SK-N-SH (cell line): ENCODE results near the gene TJP1. TPM values are rescaled to one million over a fixed set of nuclear protein-coding genes. Genes with fewer than 3 reads are reported as not detected.

Experiments used
- CTCF ChIA-PET: fragments of 300-600, 350-600 bp; formaldehyde crosslinking; extraction: SDS; loops from one replicate; lab custom pipeline; 2021; lab: Yijun Ruan, JAX
- POLR2A ChIA-PET: fragments of 350-600 bp; sonication (Branson Sonifier 250); formaldehyde crosslinking; extraction: SDS; loops from one replicate; lab custom pipeline; 2020; ENCODE audit warnings: antibody characterized with exemption, inconsistent platforms; lab: Yijun Ruan, JAX
- DNase-seq: peaks from one replicate; pipeline ENCODE4 v3.0.0; 2012
- H2AFZ ChIP-seq: fragments of 200-600 bp; sonication (generic); 2 replicates; pipeline ENCODE4 v1.8.1; 2016; ENCODE audit warnings: antibody characterized with exemption, mild to moderate bottlenecking, low read depth
- H3F3A ChIP-seq: fragments of 200-600 bp; sonication (generic); replicated peaks from 2 replicates; pipeline ENCODE3; 2016; ENCODE audit warnings: antibody characterized with exemption, mild to moderate bottlenecking; ENCODE audit not compliant: insufficient read depth
- H3K27ac ChIP-seq, 2 experiments: fragments of 200-500 bp in 1 of 2; fragments of 200-600 bp in 1 of 2; sonication (Bioruptor generic) in 1 of 2; sonication (generic), shearing (Covaris generic) in 1 of 2; 2 replicates each; pipeline versions ENCODE4 v1.5.1 to v1.6.1; 2014 to 2016; ENCODE audit warnings: low read depth in 2 of 2, inconsistent platforms in 1 of 2, low read length in 1 of 2, mild to moderate bottlenecking in 1 of 2, mixed read lengths in 1 of 2
- H3K27me3 ChIP-seq: fragments of 200-600 bp; sonication (generic), shearing (Covaris generic); 2 replicates; pipeline ENCODE4 v1.6.1; 2016; ENCODE audit warnings: mixed run types; ENCODE audit not compliant: insufficient read depth
- H3K36me3 ChIP-seq, 2 experiments: fragments of 200-500 bp in 1 of 2; fragments of 200-600 bp in 1 of 2; sonication (Bioruptor generic) in 1 of 2; sonication (generic) in 1 of 2; replicated peaks in 1 of 2; 2 replicates each; pipeline versions ENCODE3 to v1.5.1; 2014 to 2016; ENCODE audit warnings: low read length in 1 of 2, mild to moderate bottlenecking in 1 of 2; ENCODE audit not compliant: insufficient read depth in 2 of 2, control insufficient read depth in 1 of 2
- H3K4me1 ChIP-seq, 2 experiments: fragments of 200-500 bp in 1 of 2; fragments of 200-600 bp in 1 of 2; sonication (Bioruptor generic) in 1 of 2; sonication (generic), shearing (Covaris generic) in 1 of 2; 2 replicates each; pipeline versions ENCODE4 v1.5.1 to v1.6.1; 2014 to 2016; ENCODE audit warnings: low read depth in 1 of 2, low read length in 1 of 2, mixed run types in 1 of 2; ENCODE audit not compliant: insufficient read depth in 2 of 2, control insufficient read depth in 1 of 2
- H3K4me2 ChIP-seq: fragments of 200-600 bp; sonication (generic), shearing (Covaris generic); 2 replicates; pipeline ENCODE4 v1.6.1; 2017; ENCODE audit warnings: mixed run types
- H3K4me3 ChIP-seq, 2 experiments: fragments of 200-500 bp in 1 of 2; fragments of 200-600 bp in 1 of 2; sonication (Bioruptor generic) in 1 of 2; sonication (generic), shearing (Covaris generic) in 1 of 2; 2 replicates each; pipeline versions ENCODE4 v1.5.1 to v1.8.1; 2014 to 2016; ENCODE audit warnings: low read depth in 2 of 2, inconsistent platforms in 1 of 2, low read length in 1 of 2, mild to moderate bottlenecking in 1 of 2, mixed read lengths in 1 of 2, moderate library complexity in 1 of 2
- H3K79me2 ChIP-seq: fragments of 200-600 bp; sonication (generic); 2 replicates; pipeline ENCODE4 v1.8.1; 2017; ENCODE audit warnings: mild to moderate bottlenecking; ENCODE audit not compliant: insufficient read depth
- H3K9ac ChIP-seq: fragments of 200-600 bp; sonication (generic); 2 replicates; pipeline ENCODE4 v1.6.1; 2017; ENCODE audit warnings: mixed run types
- H3K9me2 ChIP-seq: fragments of 200-600 bp; sonication (generic); 2 replicates; pipeline ENCODE4 v1.6.1; 2017; ENCODE audit warnings: mixed run types
- H3K9me3 ChIP-seq: fragments of 200-600 bp; sonication (generic); 2 replicates; pipeline ENCODE4 v1.6.1; 2017; ENCODE audit warnings: mixed run types, mild to moderate bottlenecking, moderate library complexity
- H4K20me1 ChIP-seq: fragments of 200-600 bp; sonication (generic); 2 replicates; pipeline ENCODE4 v1.6.1; 2017; ENCODE audit warnings: mild to moderate bottlenecking, mixed run types; ENCODE audit not compliant: insufficient read depth
- EZH2phosphoT487 ChIP-seq: fragments of 200-600 bp; sonication (generic); IDR thresholded peaks from 2 replicates; pipeline ENCODE4 v1.6.1; 2017; ENCODE audit warnings: low read depth, mixed run types, mild to moderate bottlenecking, antibody characterized with exemption, moderate library complexity, borderline replicate concordance
- FOSL2 ChIP-seq: IDR thresholded peaks from 2 replicates; pipeline ENCODE4 v1.4.0; 2012; ENCODE audit warnings: low read depth, mild to moderate bottlenecking, moderate library complexity, borderline replicate concordance
- FOXJ3 ChIP-seq: sonication (generic); formaldehyde crosslinking; IDR thresholded peaks from 2 replicates; pipeline ENCODE4 v1.5.1; 2020; ENCODE audit warnings: mild to moderate bottlenecking, missing genetic modification reagents
- GABPA ChIP-seq: IDR thresholded peaks from 2 replicates; pipeline ENCODE4 v1.4.0; 2012; ENCODE audit warnings: low read depth, mild to moderate bottlenecking
- MEF2A ChIP-seq: IDR thresholded peaks from 2 replicates; pipeline ENCODE4 v1.4.0; 2012; ENCODE audit warnings: low read depth, borderline replicate concordance
- NRF1 ChIP-seq: IDR thresholded peaks from 2 replicates; pipeline ENCODE4 v1.6.1; 2012; ENCODE audit warnings: low read depth, mild to moderate bottlenecking, low read length
- POLR2AphosphoS5 ChIP-seq: IDR thresholded peaks from 2 replicates; pipeline ENCODE4 v1.6.1; 2012; ENCODE audit warnings: low read depth, low read length
- RXRA ChIP-seq: IDR thresholded peaks from 2 replicates; pipeline ENCODE4 v1.4.0; 2012; ENCODE audit warnings: low read depth, mild to moderate bottlenecking, borderline replicate concordance
- SIN3A ChIP-seq: IDR thresholded peaks from 2 replicates; pipeline ENCODE4 v1.6.1; 2012; ENCODE audit warnings: low read depth, mild to moderate bottlenecking, low read length, moderate library complexity, borderline replicate concordance
- SMC3 ChIP-seq: IDR thresholded peaks from 2 replicates; pipeline ENCODE4 v1.6.1; 2012; ENCODE audit warnings: low read depth, low read length, improper control_type of control experiment
- TCF12 ChIP-seq: IDR thresholded peaks from 2 replicates; pipeline ENCODE4 v1.4.0; 2012
- TEAD4 ChIP-seq: IDR thresholded peaks from 2 replicates; pipeline ENCODE4 v1.4.0; 2012; ENCODE audit warnings: mild to moderate bottlenecking, borderline replicate concordance; ENCODE audit not compliant: insufficient read depth
- WGBS: methylation state at CpG from one replicate; pipeline ENCODE4 v1.1.6; 2017; ENCODE audit warnings: low lambda C conversion rate; 5-methylcytosine and 5-hydroxymethylcytosine counted together
- polyA plus RNA-seq, 3 experiments: library from polyadenylated mRNA; depleted of rRNA; stranded (reverse); fragments of >200 nt; gene quantifications; 2 replicates each; pipeline ENCODE4 v1.2.3, GENCODE V29; 2012
- TF ChIP-seq, protein P1 (sequence below): IDR thresholded peaks from 2 replicates; pipeline ENCODE4; 2012
- TF ChIP-seq, protein P2 (sequence below): fragments of 150-350 bp; IDR thresholded peaks from 2 replicates; pipeline ENCODE4 v1.6.1; 2017; ENCODE audit warnings: antibody characterized with exemption, low read length, low read depth, borderline replicate concordance
- TF ChIP-seq, protein P3 (sequence below): fragments of 200-600 bp; sonication (generic); IDR thresholded peaks from 2 replicates; pipeline ENCODE4 v1.6.1; 2017; ENCODE audit warnings: antibody characterized with exemption, mild to moderate bottlenecking, moderate library complexity
- TF ChIP-seq, protein P4 (sequence below): IDR thresholded peaks from 2 replicates; pipeline ENCODE4 v1.4.0; 2012; ENCODE audit warnings: low read depth, borderline replicate concordance

TJP1 gene
- polyA plus RNA-seq, 1 of the 3 experiments (the other 2 are of a cell fraction), result 17.5 TPM

DNA sequence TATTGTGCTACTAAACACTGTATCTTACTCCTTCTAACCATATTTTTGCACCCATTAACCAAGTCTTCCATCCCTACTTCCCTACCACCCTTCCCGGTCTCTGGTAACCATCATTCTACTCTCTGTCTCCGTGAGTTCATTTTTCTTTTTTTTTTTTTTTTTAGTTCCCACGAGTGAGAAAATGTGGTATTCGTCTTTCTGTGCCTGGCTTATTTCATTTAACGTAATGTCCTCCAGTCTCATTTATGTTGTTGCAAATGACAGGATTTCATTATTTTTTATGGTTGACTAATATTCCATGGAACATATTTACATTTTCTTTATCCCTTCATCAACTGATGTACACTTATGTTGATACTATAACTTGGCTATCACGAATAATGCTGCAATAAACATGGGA lies 31.7 kb downstream of the TJP1 start:
- no peaks in the 10 kb centered on the region for H4K20me1 ChIP-seq
- CTCF ChIA-PET, result no interaction called here

DNA sequence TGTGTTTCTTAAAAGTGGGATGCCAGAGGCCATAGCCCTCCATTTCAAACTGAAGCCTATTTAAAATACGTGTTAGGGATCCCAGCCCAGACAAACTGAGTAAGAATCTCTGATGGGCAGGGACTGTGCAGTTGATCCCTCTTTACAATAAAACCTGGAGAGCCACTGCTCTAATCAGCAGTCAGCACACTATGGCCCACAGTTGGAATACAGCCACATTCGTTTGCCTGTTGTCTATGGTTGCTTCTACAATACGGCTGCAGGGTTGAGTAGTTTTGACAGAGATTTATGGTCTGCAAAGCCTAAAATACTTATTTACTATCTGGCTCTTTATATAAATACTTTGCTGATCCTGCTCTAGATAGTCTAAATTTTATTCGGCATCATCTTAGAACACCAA lies 32.4 kb downstream of the TJP1 start:
- no peak for TF ChIP-seq SMC3
- TF ChIP-seq EZH2phosphoT487, result no peak
- TF ChIP-seq FOSL2, result no peak
- TF ChIP-seq TEAD4, result no peak
- no peak for TF ChIP-seq RXRA
- TF ChIP-seq TCF12, result no peak
- H3K4me1 ChIP-seq, result 0 out of 4 replicates have a peak, but pooled peaks cover 0 to 5% of the 10 kb centered on the region in 2 experiments
- no peaks in the 10 kb centered on the region for H3K9me2 ChIP-seq
- H3K36me3 ChIP-seq, result peaks cover 3 to 16% of the 10 kb centered on the region in 2 experiments
- no peak overlapping the region for H3K4me2 ChIP-seq
- CTCF ChIA-PET, result no interaction called here
- peaks cover 51% of the 10 kb centered on the region for H3K79me2 ChIP-seq
- H3K27ac ChIP-seq, result no peak overlapping the region
- no peak overlapping the region for H3K9ac ChIP-seq
- WGBS, result 81% methylated on average over 4 of the region's 4 CpGs
- H3F3A ChIP-seq, result peaks cover 8% of the 10 kb centered on the region
- H4K20me1 ChIP-seq, result no peaks in the 10 kb centered on the region
- H3K9me3 ChIP-seq, result no peaks in the 10 kb centered on the region
- no peaks in the 10 kb centered on the region for H3K27me3 ChIP-seq
- POLR2A ChIA-PET, result no interaction called here
- DNase-seq, result no peak
- H3K4me3 ChIP-seq, result no peak overlapping the region
- H2AFZ ChIP-seq, result no peak overlapping the region

More for the DNA sequence above, 31.7 kb downstream of the TJP1 start:
- TF ChIP-seq SIN3A, result no peak
- no peak for TF ChIP-seq POLR2AphosphoS5
- TF ChIP-seq, protein P1, sequence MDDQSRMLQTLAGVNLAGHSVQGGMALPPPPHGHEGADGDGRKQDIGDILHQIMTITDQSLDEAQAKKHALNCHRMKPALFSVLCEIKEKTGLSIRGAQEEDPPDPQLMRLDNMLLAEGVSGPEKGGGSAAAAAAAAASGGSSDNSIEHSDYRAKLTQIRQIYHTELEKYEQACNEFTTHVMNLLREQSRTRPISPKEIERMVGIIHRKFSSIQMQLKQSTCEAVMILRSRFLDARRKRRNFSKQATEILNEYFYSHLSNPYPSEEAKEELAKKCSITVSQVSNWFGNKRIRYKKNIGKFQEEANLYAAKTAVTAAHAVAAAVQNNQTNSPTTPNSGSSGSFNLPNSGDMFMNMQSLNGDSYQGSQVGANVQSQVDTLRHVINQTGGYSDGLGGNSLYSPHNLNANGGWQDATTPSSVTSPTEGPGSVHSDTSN, result no peak
- TF ChIP-seq, protein P2, sequence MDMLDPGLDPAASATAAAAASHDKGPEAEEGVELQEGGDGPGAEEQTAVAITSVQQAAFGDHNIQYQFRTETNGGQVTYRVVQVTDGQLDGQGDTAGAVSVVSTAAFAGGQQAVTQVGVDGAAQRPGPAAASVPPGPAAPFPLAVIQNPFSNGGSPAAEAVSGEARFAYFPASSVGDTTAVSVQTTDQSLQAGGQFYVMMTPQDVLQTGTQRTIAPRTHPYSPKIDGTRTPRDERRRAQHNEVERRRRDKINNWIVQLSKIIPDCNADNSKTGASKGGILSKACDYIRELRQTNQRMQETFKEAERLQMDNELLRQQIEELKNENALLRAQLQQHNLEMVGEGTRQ, result no peak
- TF ChIP-seq NRF1, result no peak
- TF ChIP-seq RXRA, result no peak
- TF ChIP-seq MEF2A, result no peak
- no peak for TF ChIP-seq GABPA
- TF ChIP-seq, protein P3, sequence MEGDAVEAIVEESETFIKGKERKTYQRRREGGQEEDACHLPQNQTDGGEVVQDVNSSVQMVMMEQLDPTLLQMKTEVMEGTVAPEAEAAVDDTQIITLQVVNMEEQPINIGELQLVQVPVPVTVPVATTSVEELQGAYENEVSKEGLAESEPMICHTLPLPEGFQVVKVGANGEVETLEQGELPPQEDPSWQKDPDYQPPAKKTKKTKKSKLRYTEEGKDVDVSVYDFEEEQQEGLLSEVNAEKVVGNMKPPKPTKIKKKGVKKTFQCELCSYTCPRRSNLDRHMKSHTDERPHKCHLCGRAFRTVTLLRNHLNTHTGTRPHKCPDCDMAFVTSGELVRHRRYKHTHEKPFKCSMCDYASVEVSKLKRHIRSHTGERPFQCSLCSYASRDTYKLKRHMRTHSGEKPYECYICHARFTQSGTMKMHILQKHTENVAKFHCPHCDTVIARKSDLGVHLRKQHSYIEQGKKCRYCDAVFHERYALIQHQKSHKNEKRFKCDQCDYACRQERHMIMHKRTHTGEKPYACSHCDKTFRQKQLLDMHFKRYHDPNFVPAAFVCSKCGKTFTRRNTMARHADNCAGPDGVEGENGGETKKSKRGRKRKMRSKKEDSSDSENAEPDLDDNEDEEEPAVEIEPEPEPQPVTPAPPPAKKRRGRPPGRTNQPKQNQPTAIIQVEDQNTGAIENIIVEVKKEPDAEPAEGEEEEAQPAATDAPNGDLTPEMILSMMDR, result no peak
- no peak for TF ChIP-seq TCF12
- no peak for TF ChIP-seq FOXJ3 (CRISPR knock-in tag)
- TF ChIP-seq, protein P4, sequence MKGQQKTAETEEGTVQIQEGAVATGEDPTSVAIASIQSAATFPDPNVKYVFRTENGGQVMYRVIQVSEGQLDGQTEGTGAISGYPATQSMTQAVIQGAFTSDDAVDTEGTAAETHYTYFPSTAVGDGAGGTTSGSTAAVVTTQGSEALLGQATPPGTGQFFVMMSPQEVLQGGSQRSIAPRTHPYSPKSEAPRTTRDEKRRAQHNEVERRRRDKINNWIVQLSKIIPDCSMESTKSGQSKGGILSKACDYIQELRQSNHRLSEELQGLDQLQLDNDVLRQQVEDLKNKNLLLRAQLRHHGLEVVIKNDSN, result no peak
- no peak for TF ChIP-seq FOSL2
- TF ChIP-seq EZH2phosphoT487, result no peak
- TF ChIP-seq, all 33 proteins: peak for 0
- no peak overlapping the region for H3K4me2 ChIP-seq
- no peak overlapping the region for H3K4me3 ChIP-seq
- H3F3A ChIP-seq, result peaks cover 4% of the 10 kb centered on the region
- DNase-seq, result no peak
- whole genome bisulfite sequencing, result 94% methylated on average over 6 of the region's 6 CpGs
- peaks cover 3 to 19% of the 10 kb centered on the region in 2 experiments for H3K36me3 ChIP-seq
- no peaks in the 10 kb centered on the region for H3K9me3 ChIP-seq
- peaks cover 51% of the 10 kb centered on the region for H3K79me2 ChIP-seq
- no peaks in the 10 kb centered on the region for H3K9me2 ChIP-seq
- 0 out of 4 replicates have a peak, but pooled peaks cover 0 to 5% of the 10 kb centered on the region in 2 experiments for H3K4me1 ChIP-seq
- no peak overlapping the region for H3K27ac ChIP-seq
- POLR2A ChIA-PET, result no interaction called here
- no peaks in the 10 kb centered on the region for H3K27me3 ChIP-seq
- H2AFZ ChIP-seq, result no peak overlapping the region
- no peak overlapping the region for H3K9ac ChIP-seq
